Activated naive CD4-positive, alpha-beta T cell (primary cell): Measurements from ENCODE around the gene HLA-B.
A peak's percentile ranks its signal among the peaks of the same experiment; 100 is the strongest.

Source experiments
- DNase-seq, 4 experiments: peaks; one replicate each; lab custom pipeline; 2025; lab: John Stamatoyannopoulos, UW

The HLA-B gene

GRCh38 chr6:31352683-31353383 is 4.1 kb downstream of the HLA-B start:
- no peak for DNase-seq

GRCh38 chr6:31352310-31352682 is 4.7 kb downstream of the HLA-B start:
- no peak for DNase-seq

DNA sequence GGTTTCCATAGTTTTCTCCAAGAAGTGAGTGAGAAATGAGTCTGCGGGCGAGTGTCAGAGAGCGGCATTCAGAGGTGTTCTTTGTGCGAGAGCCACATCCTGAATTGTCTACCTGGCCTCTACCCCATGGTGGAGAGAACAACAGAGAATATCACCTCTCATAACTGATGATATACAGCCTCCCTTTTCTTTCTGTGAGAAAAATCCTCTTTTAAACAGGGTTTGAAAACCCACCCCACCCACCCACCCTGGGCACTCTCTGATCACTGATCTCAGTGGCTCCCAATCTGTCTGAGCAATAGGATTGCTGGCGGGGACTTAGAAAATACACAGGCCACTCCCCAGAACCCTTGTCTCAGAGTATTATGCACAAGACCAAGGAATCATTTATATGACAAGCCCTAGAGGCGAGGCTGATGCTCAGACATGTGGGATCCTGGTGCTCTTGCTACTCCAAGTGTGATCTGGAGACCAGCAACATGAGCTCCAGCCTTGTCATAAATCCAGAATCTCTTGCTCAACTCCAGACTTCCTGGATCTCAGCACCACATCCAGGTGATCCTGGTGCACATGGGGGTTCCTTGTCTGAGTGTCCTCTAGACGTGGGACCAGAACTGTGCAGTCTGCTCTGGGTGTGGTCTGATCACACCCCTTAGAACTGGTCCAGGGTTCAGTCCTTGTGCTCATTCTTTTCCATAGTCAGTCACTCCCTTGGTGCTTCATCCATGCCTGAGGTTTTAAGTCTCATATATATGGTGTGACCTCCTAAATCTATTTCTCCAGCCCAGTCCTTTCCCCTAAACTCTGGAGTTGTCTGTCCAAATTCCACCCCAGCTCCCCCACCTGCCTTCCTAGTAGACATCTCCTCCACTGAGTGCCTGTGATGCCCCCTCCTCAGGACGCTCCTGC is 5.3 kb downstream of the HLA-B start:
- DNase-seq, result no peak

DNA sequence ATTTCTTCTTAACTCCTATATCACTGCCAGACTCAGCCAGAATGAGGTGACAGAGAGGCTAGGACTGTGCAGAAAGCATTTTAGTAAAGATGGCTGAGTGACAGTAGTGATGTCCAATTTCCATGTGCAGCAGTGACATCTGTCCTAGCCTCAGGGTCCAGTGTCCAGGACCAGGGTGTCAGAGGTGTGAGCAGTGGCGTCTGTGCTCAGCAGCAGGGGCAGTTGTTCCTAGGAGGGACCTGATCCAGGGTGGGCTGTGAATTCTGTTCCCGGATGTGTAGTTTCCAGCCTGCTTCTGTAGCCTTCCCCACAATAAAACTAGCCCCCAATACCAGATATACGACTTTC is 6.0 kb downstream of the HLA-B start:
- no peak for DNase-seq

GRCh38 chr6:31350196-31351032 is 6.6 kb downstream of the HLA-B start:
- no peak for DNase-seq

DNA sequence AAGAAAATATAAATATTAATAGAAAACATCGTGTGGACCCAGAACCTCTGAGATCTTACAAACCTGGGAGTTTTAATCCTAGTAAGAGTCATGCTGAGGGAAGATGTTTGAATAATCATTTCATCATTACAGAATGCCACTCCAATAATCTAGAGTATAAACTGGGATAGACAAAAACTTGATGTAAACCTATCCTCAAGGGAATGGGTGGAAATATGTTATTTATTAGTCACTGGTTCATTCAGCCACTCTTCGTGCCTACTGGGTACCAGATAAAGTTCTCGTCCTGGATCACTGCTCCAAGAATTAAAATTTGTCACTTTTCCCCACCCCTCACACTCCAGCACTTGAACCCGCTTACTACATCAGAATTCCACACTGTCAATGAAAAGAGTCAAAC is 7.7 kb downstream of the HLA-B start:
- no peak for DNase-seq

GRCh38 chr6:31345026-31345730 is 11.8 kb downstream of the HLA-B start:
- DNase-seq, result no peak

GRCh38 chr6:31340228-31340627 is 16.8 kb downstream of the HLA-B start:
- DNase-seq, result no peak

DNA sequence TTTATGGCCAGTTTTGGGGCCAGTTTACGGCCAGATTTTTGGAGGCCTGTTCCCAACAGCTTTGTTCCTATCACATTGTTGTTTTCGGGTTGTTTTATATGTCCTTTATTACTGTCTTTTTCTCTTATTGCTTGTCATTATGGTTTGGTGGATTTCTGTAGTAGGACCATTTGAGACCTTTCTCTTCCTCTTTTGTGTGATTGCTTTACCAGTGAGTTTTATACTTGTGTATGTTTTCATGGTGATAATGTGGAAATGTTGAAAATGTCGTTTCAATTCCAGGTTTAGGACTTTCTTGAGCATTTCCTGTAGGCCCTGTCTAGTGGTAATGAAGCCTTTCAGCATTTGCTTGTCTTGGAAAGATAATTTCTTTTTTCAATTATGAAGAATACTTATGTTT is 17.8 kb downstream of the HLA-B start:
- DNase-seq, result no peak

DNA sequence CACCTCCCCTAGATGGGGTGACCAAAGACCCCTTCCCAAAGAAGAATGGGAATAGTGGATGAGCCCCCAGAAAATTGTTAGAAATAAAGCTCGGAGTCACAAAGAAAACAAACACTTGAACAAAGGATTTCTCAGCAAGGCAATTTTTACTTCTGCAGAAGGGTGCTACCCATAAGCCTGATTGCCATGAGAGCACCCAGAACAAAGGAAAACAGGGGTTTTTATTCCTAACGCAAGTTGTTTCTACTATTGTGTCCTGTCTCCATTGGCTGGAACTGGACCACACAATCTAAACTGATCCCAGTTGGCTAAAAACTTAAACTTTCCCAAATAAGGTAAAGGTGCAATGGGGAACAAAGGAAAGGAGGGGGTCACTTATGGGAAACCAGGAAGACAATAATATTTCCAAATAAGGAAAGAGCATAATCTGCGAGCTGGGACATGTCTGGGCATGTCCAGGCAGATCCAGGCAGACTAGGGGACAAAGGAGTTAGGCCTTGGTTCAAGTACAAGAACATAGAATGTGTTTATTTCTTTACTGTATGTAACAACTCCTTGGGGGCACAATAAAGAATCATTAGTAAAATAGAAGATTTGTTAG is 20.0 kb downstream of the HLA-B start:
- DNase-seq, result no peak

GRCh38 chr6:31332637-31333602 is 24.1 kb downstream of the HLA-B start:
- DNase-seq, result no peak

GRCh38 chr6:31328355-31328960 is 28.5 kb downstream of the HLA-B start:
- no peak for DNase-seq

DNA sequence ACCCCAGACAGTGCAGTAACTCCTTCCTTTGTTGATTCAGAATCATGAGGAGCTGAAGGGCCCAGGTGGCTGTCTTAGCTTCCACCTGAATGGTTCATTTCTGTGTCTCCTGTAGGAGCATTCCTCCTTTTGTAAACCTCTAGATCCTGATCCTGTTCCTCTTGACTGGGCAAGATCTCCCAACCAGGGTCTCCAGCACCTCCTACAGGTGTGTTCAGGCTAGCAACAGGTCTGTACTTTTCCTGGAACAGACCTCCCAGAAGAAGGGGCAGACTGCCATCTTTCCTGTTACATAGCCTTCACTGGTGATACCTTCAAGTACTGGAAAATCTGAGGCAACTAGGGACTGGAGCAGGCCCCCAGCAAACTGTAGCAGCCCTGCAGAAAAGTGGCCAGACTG is 35.2 kb downstream of the HLA-B start:
- DNase-seq, result no peak

GRCh38 chr6:31321005-31321707 is 35.8 kb downstream of the HLA-B start:
- DNase-seq, result no peak

DNA sequence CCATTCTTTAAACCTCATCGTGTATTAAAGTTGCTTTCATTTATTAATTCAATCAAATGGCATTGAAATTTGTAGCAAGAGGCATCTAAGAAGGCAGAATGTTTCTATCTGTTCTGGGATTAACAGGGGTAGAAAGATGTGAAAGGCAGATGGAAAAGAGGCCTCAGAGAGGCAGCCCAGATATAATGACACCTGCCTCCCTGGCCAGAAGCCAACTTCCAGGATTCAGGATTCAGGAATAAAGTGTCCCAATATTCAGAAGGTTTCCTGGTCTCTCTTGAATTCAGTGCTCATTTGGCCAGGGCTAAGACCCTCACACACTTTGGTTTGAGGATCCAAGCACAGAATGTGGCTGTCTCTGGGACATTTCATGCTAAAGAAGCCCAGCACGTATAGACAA is 39.9 kb downstream of the HLA-B start:
- DNase-seq, result no peak

DNA sequence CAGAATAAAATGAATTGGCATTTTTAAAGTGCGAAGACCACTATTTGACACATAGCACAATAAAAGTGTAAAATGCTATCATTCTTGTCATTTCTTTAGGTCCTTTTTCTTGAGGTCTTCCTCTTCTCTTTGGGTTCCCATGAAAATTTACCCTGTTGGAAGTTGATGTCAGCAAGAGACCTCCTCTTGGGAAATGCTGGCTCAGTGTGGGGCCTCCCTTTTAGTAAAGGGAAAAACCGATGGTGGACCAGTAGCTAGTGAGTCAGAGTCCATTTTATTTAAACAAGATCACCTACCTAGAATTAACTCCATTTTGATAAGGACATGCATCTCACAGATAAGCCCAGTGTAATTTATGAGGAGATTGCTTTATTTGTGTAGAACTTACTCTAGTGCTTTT is 47.3 kb downstream of the HLA-B start:
- no peak for DNase-seq

DNA sequence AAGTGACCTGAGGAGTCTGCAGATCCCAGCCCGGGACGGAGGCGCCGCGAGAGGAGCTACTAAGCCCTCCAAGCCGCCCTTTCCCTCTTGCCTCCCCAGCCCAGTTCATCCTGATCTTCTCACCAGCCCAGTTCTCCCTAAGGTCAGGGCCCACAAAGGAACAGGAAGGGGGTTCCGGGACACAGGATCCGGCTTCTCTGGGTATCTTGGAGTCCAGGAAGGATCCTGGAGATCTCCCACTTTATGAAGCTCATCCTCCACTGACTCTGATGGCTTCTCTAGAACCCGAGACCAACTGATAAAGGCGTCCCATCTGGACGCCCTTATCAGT is 48.2 kb downstream of the HLA-B start:
- DNase-seq, result no peak

GRCh38 chr6:31308050-31308844 is 48.7 kb downstream of the HLA-B start:
- peak; percentile 14 to 75 (median 36) for DNase-seq

- DNase-seq, result no peak
Observed at GRCh38 chr6:31307669-31308049, 49.3 kb downstream of the HLA-B start.
